Kidney tubule cell (primary cell): Measurements from ENCODE around the gene LRMDA.

Experiments used
- DNase-seq: peaks from one replicate; pipeline ENCODE4 v3.0.0-alpha.2; 2018; ENCODE audit warnings: low spot score

The LRMDA gene

GRCh38 chr10:76209135-76209534, 777.7 kb downstream of the LRMDA start:
- DNase-seq = no peak

GRCh38 chr10:76210211-76210610, 778.8 kb downstream of the LRMDA start:
- no peak for DNase-seq

GRCh38 chr10:76211691-76212090, 780.3 kb downstream of the LRMDA start:
- DNase-seq = no peak

GRCh38 chr10:76213876-76214275, 782.5 kb downstream of the LRMDA start:
- DNase-seq = no peak

- no peak for DNase-seq
Observed at GRCh38 chr10:76218035-76218434, 786.6 kb downstream of the LRMDA start.

- no peak for DNase-seq
Observed at GRCh38 chr10:76229341-76229740, 797.9 kb downstream of the LRMDA start.

- no peak for DNase-seq
Observed at GRCh38 chr10:76230921-76231285, 799.5 kb downstream of the LRMDA start.

GRCh38 chr10:76231286-76231934, 800.0 kb downstream of the LRMDA start:
- DNase-seq = no peak

GRCh38 chr10:76234499-76235226, 803.2 kb downstream of the LRMDA start:
- no peak for DNase-seq

GRCh38 chr10:76236356-76236755, 804.9 kb downstream of the LRMDA start:
- no peak for DNase-seq

- no peak for DNase-seq
Observed at GRCh38 chr10:76242956-76243355, 811.5 kb downstream of the LRMDA start.

GRCh38 chr10:76244061-76244686, 812.8 kb downstream of the LRMDA start:
- DNase-seq = no peak

- DNase-seq = no peak
Observed at GRCh38 chr10:76245951-76246495, 814.6 kb downstream of the LRMDA start.

- no peak for DNase-seq
Observed at GRCh38 chr10:76248649-76249200, 817.3 kb downstream of the LRMDA start.

- DNase-seq = peak; percentile 15
Observed at GRCh38 chr10:76251841-76252671, 820.6 kb downstream of the LRMDA start.

GRCh38 chr10:76252733-76253132, 821.3 kb downstream of the LRMDA start:
- DNase-seq = no peak

GRCh38 chr10:76255241-76255640, 823.8 kb downstream of the LRMDA start:
- no peak for DNase-seq

- peak; percentile 86 for DNase-seq
Observed at GRCh38 chr10:76257816-76258215, 826.4 kb downstream of the LRMDA start.

- DNase-seq = peak; percentile 40
Observed at GRCh38 chr10:76265441-76266113, 834.2 kb downstream of the LRMDA start.

GRCh38 chr10:76268530-76268929, 837.1 kb downstream of the LRMDA start:
- no peak for DNase-seq

- DNase-seq = no peak
Observed at GRCh38 chr10:76268954-76269353, 837.5 kb downstream of the LRMDA start.
